ENCODE measurements around the gene PET100.

PET100 gene

GRCh38 chr19:7636691-7637373 is 7.2 kb downstream of the PET100 start, which contains the start of gene STXBP2:
Gene STXBP2, plus strand, starts transcription at chr19:7637110. Its CDS starts 40 bp downstream, at chr19:7637150.
- DNase-seq (ENCODE audit: low spot score), result peak; percentile 99
- TF ChIP-seq, protein P1, sequence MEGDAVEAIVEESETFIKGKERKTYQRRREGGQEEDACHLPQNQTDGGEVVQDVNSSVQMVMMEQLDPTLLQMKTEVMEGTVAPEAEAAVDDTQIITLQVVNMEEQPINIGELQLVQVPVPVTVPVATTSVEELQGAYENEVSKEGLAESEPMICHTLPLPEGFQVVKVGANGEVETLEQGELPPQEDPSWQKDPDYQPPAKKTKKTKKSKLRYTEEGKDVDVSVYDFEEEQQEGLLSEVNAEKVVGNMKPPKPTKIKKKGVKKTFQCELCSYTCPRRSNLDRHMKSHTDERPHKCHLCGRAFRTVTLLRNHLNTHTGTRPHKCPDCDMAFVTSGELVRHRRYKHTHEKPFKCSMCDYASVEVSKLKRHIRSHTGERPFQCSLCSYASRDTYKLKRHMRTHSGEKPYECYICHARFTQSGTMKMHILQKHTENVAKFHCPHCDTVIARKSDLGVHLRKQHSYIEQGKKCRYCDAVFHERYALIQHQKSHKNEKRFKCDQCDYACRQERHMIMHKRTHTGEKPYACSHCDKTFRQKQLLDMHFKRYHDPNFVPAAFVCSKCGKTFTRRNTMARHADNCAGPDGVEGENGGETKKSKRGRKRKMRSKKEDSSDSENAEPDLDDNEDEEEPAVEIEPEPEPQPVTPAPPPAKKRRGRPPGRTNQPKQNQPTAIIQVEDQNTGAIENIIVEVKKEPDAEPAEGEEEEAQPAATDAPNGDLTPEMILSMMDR (IDR thresholded peaks at IDR 0.05; ENCODE audit: extremely low read depth, missing control alignments), result no peak

GRCh38 chr19:7637374-7638256 is 8.0 kb downstream of the PET100 start:
- TF ChIP-seq, protein P1 (IDR thresholded peaks at IDR 0.05; ENCODE audit: extremely low read depth, missing control alignments), result no peak
- DNase-seq (ENCODE audit: low spot score), result no peak

DNA sequence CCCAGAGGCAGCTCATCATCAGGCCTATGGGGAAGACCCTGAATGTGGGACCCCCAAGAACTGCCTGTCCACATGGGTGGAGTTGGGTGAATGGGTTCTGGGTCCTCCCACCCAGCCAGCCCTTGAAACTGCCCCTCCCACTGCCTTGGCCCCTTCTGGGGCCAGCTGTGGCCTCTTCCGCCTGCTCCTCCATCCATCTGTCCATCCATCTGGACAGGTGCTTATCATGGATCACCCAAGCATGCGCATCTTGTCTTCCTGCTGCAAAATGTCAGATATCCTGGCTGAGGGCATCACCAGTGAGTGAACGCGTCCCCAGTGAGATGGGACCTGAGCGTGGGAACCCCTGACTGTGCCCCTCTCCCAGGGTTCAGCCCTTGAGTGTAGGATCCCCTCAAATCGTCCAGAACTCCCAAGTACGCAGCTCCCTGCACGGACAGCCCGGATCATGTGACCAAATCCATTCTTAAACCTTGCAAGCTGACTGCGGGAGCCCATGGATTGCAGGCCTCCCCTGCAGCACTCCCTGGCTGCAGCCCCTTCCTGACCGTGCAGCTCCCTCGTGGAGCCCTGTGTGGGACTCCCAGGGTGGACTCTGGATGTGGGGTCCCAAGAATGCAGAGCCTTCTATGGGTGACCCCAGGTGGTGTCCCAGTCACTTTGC is 9.3 kb downstream of the PET100 start:
- no peak for DNase-seq (ENCODE audit: low spot score)
- TF ChIP-seq, protein P1 (IDR thresholded peaks at IDR 0.05; ENCODE audit: extremely low read depth, missing control alignments), result no peak

GRCh38 chr19:7639863-7640348 is 10.3 kb downstream of the PET100 start:
- TF ChIP-seq, protein P1 (IDR thresholded peaks at IDR 0.05; ENCODE audit: extremely low read depth, missing control alignments), result no peak
- no peak for DNase-seq (ENCODE audit: low spot score)

DNA sequence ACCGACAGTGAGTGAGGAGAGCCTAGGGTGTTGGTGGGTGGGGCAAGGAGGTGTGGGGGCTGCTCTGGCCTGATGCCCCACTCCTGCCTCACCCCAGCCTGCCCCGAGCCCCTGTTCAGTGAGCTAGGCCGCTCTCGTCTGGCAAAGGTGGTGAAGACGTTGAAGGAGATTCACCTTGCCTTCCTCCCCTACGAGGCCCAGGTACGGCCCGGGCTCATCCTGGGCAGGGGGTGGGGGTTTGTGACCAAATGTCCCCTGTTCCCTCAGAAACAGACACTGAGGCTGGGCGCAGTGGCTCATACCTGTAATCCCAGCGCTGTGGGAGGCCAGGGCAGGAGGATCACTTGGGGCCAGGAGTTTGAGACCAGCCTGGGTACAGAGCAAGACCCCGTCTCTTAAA is 11.2 kb downstream of the PET100 start:
- TF ChIP-seq, protein P1 (IDR thresholded peaks at IDR 0.05; ENCODE audit: extremely low read depth, missing control alignments), result no peak
- DNase-seq (ENCODE audit: low spot score), result no peak

- TF ChIP-seq, protein P1 (IDR thresholded peaks at IDR 0.05; ENCODE audit: extremely low read depth, missing control alignments), result no peak
- no peak for DNase-seq (ENCODE audit: low spot score)
These were observed 12.0 kb downstream of the PET100 start for GRCh38 chr19:7641290-7642276.

All from GM20000 (cell line).